ENCODE data around the gene RBM17. TPM values are rescaled to one million over a fixed set of nuclear protein-coding genes. Genes with fewer than 3 reads are reported as not detected.
A peak's percentile ranks its signal among the peaks of the same experiment; 100 is the strongest.

The RBM17 gene
- total and polyA plus RNA-seq, 2 of the 4 experiments (the other 2 are of a cell fraction): 24.6 to 56.7 TPM

DNA sequence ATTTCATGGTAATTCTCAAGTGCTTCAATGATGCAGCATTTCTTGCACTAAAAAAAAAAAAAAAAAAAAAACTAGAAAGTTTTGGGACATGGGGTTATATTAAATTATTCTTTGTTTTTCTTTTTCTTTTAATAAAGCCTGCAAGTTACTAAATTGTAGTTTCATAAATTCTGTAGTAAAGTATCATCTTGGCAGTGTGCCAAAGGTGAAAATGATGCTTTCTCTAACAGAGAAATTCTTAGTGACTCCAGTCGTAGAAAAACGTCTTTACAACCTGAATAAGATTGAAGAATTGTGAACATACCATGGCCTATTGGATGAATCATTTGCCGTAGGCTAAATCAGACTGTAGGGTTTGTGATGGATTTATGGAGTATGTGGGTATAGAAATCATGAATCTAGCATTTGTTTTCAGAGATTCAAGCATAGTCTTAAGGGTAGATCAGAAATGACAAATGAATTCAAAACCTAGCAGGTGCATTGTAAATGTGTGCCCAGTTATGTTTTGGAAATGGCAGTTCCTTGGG is 27.1 kb downstream of the RBM17 start:
- H3K4me2 ChIP-seq (ENCODE audit: low read depth, low read length): no peak overlapping the region
- H2AFZ ChIP-seq (replicated peaks; ENCODE audit: low read length, poor library complexity): no peak overlapping the region
- no peak overlapping the region for H4K91ac ChIP-seq (ENCODE audit: insufficient read depth, low read depth, low read length)
- H2AK5ac ChIP-seq (ENCODE audit: low read depth, low read length): no peak overlapping the region
- intact Hi-C loops (cut with micrococcal nuclease): loop anchor here (1.0 kb wide), 1 partner anchor 286 kb away; no protein-coding TSS in a partner anchor
- 45% methylated on average over 2 of the region's 3 CpGs; no CpG with 5 or more reads in 1 of the 2 experiments for WGBS, 2 experiments (ENCODE audit: extremely low coverage in 2 of 2, insufficient read length in 1 of 2)
- no peak overlapping the region for H4K5ac ChIP-seq (ENCODE audit: low read depth, low read length)
- H3K9me1 ChIP-seq (ENCODE audit: insufficient read depth, low read length): peaks cover 6% of the 10 kb centered on the region
- peak; percentile 16 for DNase-seq
- H3K27ac ChIP-seq (ENCODE audit: insufficient read depth, low read length): no peak overlapping the region
- TSS peak; percentile 79 for BruUV-seq (replicated peaks)
- H3K4me3 ChIP-seq (ENCODE audit: insufficient read depth, low read depth, low read length): no peak overlapping the region
- in situ Hi-C loops (cut with MboI; ENCODE audit: low sequenced_read_pairs): no loop called here
- POLR2A ChIA-PET (ENCODE audit: unreplicated experiment): no interaction called here
- H2AK9ac ChIP-seq (replicated peaks; ENCODE audit: low read depth, low read length, poor library complexity): no peak overlapping the region
- no peak overlapping the region for H2BK5ac ChIP-seq (ENCODE audit: low read depth, low read length, poor library complexity, severe bottlenecking)
- CTCF ChIA-PET: interaction anchor here (1.4 kb wide), 1 partner anchor 286 kb away, joined by 4 read pairs; no protein-coding TSS in a partner anchor
- no peak for ATAC-seq (ENCODE audit: low read depth)
- no peak overlapping the region for H3K18ac ChIP-seq (ENCODE audit: low read depth, low read length)
- no peak overlapping the region for H3K23ac ChIP-seq (ENCODE audit: low read depth, low read length)
- no peaks in the 10 kb centered on the region for H3K27me3 ChIP-seq (ENCODE audit: control insufficient read depth, insufficient read depth, low read length)
- dilution Hi-C loops (cut with HindIII; ENCODE audit: low sequenced_read_pairs, unreplicated experiment): no loop called here
- no peak overlapping the region for H3K9ac ChIP-seq (ENCODE audit: low read depth, low read length)
- peaks cover 25% of the 10 kb centered on the region for H3K36me3 ChIP-seq (ENCODE audit: control insufficient read depth, insufficient read depth, low read length)
- no peak overlapping the region for H2BK15ac ChIP-seq (ENCODE audit: low read depth, low read length)
- no peaks in the 10 kb centered on the region for H3K9me3 ChIP-seq (ENCODE audit: control insufficient read depth, insufficient read depth, low read length)
- TF ChIP-seq POLR2A (IDR thresholded peaks at IDR 0.05; ENCODE audit: low read depth, low read length) (no peak), MAFK (IDR thresholded peaks at IDR 0.05; ENCODE audit: low read depth, low read length) (no peak), NFE2L2 (IDR thresholded peaks at IDR 0.05; ENCODE audit: low read depth, low read length) (no peak), FOS (IDR thresholded peaks at IDR 0.05; ENCODE audit: low read depth, low read length) (no peak), MAZ (IDR thresholded peaks at IDR 0.05; ENCODE audit: borderline replicate concordance, low read depth, low read length) (no peak), RCOR1 (IDR thresholded peaks at IDR 0.05; ENCODE audit: insufficient replicate concordance, low read length) (no peak)
- TF ChIP-seq, protein P1, sequence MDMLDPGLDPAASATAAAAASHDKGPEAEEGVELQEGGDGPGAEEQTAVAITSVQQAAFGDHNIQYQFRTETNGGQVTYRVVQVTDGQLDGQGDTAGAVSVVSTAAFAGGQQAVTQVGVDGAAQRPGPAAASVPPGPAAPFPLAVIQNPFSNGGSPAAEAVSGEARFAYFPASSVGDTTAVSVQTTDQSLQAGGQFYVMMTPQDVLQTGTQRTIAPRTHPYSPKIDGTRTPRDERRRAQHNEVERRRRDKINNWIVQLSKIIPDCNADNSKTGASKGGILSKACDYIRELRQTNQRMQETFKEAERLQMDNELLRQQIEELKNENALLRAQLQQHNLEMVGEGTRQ (IDR thresholded peaks at IDR 0.05; ENCODE audit: low read depth, low read length): no peak
- H3K79me1 ChIP-seq (ENCODE audit: low read depth in 1 of 2, low read length in 2 of 2): peaks cover 16 to 40% of the 10 kb centered on the region in 2 experiments
- no peak overlapping the region for H3K4ac ChIP-seq (ENCODE audit: low read depth, low read length)
- H2BK120ac ChIP-seq (ENCODE audit: low read depth, low read length): no peak overlapping the region
- H3K4me1 ChIP-seq (ENCODE audit: control insufficient read depth, insufficient read depth, low read length): peaks cover 14% of the 10 kb centered on the region
- no peak overlapping the region for H4K8ac ChIP-seq (ENCODE audit: low read depth in 2 of 2, low read length in 2 of 2)
- H3K56ac ChIP-seq (ENCODE audit: extremely low read depth, insufficient read depth, low read length): no peak overlapping the region
- H2BK20ac ChIP-seq (ENCODE audit: low read depth, low read length): no peak overlapping the region
- no peak overlapping the region for H3K14ac ChIP-seq (replicated peaks; ENCODE audit: low read depth, low read length)
- H4K20me1 ChIP-seq (ENCODE audit: insufficient read depth, low read length): peaks cover 3% of the 10 kb centered on the region; the same call in 1 of the 2 replicates

Measured in IMR-90 (cell line).